ENCODE data around the gene ROR1. TPM values are rescaled to one million over a fixed set of nuclear protein-coding genes. Genes with fewer than 3 reads are reported as not detected.

Gene ROR1
- total and polyA plus RNA-seq, 2 donors (not counting 1 experiment from before 2014, with no cell fraction given), result 0.46 to 16.0 TPM

Small RNA genes within 50 kb of the gene (small RNA-seq; reads per million reads assigned to genes)
- gene RF00019 (ENCODE audit: insufficient read length, low read depth, low replicate concordance), result not detected
- not detected for gene RNU6-809P (ENCODE audit: insufficient read length, low read depth, low replicate concordance)

Other genes with a start within 250 kb of the ROR1 start
- 13.2 and 17.3 TPM in 2 replicates for gene PGM1, start 180.6 kb upstream of the ROR1 start, total RNA-seq
- 3.3 and 4.2 TPM in 2 replicates for gene PGM1, start 180.6 kb upstream of the ROR1 start, polyA plus RNA-seq